ENCODE data around the gene KLHL40.

KLHL40 gene

DNA sequence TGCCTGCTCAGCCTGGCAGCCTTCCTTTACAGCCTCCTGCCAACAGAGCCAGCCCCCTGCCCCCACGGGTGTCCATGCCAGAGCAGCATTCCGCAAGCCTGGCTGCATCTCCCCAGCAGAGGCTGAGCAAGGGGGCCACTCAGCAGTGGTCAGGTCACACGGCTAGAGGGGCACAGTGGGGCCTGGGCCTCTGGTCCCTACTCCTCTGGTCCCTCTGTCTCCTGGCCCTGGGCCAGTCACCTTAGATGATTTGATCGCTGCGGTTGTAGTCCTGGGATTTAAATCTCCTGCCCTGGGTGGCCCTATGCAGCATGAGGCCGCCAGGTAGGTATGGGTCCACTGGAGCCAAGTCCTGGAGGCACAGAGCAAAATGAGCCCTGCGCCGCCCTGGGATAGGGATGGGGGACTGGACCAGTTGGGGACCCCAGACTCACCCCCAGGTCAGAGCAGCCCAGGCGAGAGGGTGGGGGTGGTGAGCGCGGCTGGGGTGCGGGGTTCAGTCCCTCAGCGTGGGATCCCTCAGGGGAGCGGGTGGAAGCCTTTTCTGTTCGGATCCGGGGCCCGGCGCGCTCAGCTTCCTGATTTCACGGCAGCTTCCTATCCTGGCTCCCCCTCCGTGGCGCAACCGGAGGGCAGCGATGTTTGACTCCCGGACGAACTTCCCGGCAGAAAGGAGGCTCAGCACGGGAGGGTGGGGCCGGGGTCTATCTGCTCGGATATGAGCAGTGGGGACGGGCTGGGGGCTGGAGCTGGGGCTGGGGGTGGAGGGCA, 31.6 kb upstream of the KLHL40 start, which contains the start of gene ZBTB47:
Gene ZBTB47 (plus strand): TSS at position 138 of the 771 bp plus-strand sequence. CDS start 4,659 bp downstream, outside the sequence.
- Mint-ChIP-seq H3K36me3 (peaks cover 11% of the 10 kb centered on the region), H3K4me3 (peak within 1 kb of the TSS; percentile 73), H3K4me1 (peaks cover 36% of the 10 kb centered on the region), H3K9me3 (no peaks in the 10 kb centered on the region), H3K27ac (peak within 1 kb of the TSS; percentile 80)
- ATAC-seq (no peak), DNase-seq (ENCODE audit: low spot score in 2 of 2) (peak; percentile 6 to 49)

DNA sequence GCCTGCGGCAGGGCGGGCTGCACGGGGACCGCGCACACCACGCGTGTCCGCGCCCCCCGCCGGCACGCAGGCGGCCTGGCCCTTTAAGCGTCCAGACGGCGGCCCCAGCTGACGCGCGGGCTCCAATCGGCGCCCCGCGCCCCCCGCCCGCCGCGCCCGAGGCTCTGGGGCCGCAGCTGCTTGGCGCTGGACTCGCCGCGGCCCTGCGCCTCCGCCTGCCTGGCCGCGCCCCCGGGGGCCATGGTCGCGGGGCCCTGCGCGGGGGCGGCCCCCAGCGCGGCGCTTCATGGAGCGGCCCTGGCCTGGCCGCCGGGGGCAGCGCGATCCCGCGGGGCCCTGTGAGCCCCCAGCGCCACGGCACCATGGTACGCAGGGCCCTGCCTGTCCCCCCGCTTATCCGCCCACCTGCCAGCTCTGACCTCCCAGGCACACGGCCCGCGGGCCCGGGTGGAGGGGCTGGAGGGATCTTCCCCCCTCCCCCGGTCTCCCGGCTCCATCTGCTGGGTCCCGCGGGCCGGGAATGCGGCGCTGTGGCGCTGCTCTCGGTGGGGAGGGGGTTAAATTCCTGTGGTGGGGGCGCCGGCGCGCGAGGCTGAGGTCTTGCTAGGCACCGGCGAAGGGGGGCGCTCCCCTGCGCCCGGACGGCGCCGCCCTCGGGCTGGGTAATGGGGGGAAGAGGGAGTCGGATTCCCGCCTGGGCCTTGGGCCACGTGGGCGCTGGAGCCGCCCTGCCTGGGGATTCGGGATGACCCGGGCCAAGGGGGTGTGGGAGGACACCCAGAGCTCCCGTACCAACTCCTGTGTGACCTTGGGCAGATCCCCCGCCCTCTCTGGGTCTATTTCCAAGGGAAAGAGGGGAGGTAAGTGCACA, 30.8 kb upstream of the KLHL40 start:
- peaks cover 36% of the 10 kb centered on the region for H3K4me1 Mint-ChIP-seq
- peaks cover 3% of the 10 kb centered on the region for H3K36me3 Mint-ChIP-seq
- no peak overlapping the region for H3K27ac Mint-ChIP-seq
- H3K9me3 Mint-ChIP-seq, result no peaks in the 10 kb centered on the region
- ATAC-seq (peak; percentile 55), DNase-seq (ENCODE audit: low spot score in 2 of 2) (peak in 1 of 2 donors; percentile 49)
- peak overlapping the region; percentile 73 for H3K4me3 Mint-ChIP-seq

DNA sequence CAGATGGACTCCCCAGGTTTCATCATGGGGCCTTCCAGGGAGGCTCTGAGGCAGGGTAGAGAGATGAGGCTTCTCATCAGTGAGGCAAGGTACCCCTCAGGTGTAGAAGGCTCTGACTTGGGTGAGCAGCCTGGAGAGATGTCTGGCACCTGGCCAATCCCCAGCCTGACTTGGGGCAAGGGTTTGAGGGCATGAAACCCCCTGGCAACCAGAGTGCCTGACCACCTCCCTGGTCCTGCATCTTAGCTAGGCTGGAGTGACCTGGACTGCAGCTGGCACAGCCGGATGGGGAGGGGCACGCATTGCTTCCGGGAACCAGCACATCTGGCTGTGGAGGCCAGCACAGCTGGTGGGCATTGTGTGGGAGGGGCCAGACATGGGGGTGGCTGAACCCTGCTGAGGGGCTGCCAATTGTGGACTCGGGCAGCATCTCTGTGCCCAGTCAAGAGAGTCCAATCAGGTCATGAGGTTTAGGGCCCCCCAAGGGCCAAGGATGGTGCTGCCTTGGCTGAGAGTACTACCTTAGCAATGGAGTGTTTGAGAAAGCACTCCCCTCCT, 29.9 kb upstream of the KLHL40 start:
- Mint-ChIP-seq H3K4me1 (peaks cover 41% of the 10 kb centered on the region), H3K4me3 (peak overlapping the region; percentile 40), H3K27ac (no peak overlapping the region), H3K9me3 (no peaks in the 10 kb centered on the region), H3K36me3 (no peaks in the 10 kb centered on the region)
- DNase-seq (ENCODE audit: low spot score in 2 of 2), result peak in 1 of 2 donors; percentile 52
- no peak for ATAC-seq

DNA sequence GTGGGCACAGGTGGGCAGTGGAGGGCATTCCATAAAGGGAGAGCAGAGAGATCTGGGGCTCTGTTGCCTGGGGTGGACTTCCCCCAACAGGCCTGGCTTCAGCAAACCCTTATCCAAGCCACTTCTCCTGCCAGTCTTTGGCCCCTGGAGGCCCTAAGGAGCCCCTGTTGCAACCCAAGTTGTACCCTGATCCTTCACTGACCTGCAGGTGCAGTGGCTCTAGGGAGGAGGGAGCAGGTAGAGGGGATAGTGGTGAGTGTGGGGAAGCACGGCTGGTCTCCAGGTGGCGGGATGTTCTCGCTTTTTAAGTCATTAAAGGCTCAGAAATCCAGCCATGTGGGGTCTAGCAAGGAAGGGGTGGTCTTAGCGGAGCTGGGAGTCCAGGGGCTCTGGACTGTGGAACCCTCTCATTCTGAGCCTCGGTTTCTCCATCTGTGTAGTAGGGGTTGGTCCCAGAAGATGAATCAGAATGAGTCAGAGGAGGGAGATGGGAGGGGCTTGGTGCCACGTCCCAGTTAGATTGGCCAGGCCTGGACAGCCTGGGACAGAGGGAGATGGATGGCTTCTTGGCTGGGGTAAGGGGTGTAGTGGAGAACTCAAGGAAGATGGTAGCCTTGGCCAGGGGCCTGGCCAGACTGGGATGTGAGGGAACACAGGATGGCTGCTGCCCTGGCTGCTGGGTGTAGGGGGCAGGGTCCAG, 29.2 kb upstream of the KLHL40 start:
- H3K27ac Mint-ChIP-seq, result peak overlapping the region; percentile 83
- no peaks in the 10 kb centered on the region for H3K9me3 Mint-ChIP-seq
- no peak for ATAC-seq

DNA sequence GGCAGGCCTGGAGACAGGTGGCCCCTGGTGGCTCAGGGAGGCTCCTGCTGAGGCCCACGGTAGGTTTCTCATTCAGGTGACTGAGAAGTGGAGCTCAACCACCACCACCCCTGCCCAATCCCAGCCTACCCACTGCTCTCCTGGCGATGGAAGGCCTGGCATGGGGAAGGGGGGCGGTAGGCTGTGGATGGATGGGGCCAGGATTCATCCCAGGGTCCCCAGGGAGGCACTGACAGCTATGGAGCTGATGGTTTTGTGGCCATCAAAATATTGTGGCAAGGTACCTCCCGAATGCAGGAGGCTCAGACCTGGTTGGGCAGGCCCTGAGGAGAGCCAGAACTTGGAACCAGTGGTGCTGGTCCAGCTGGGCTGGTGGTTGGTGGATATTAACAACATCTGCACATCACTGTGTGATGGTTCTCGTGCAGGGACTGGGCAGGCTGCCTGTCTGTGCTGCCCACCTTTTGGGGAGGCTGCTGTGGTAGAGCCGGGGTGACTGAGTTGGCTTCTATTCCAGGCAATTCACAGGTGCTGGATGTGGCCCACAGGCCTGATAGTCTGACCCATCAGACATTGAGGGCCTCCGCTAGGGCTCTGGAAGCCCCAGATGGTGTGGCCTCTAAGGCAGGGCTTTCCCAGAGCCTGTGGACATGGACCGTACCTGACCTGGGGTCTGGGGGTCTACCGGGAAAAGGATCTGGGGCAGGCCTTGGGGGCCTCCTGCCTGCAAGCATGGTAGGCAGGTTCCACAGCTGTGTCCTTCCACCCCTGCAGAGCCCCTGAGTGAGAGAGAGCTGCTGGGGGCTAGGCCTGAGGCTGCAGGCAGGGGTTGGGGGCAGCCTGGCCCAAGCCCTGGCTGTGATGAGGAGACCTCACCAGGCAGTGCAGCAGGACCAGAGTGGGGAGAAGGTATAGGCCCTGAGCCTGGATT, 28.4 kb upstream of the KLHL40 start:
- DNase-seq (ENCODE audit: low spot score in 2 of 2), result no peak
- H3K4me1 Mint-ChIP-seq, result peaks cover 39% of the 10 kb centered on the region
- H3K36me3 Mint-ChIP-seq, result no peaks in the 10 kb centered on the region
- H3K9me3 Mint-ChIP-seq, result no peaks in the 10 kb centered on the region
- no peak overlapping the region for H3K4me3 Mint-ChIP-seq
- no peak for ATAC-seq
- H3K27ac Mint-ChIP-seq, result peak overlapping the region; percentile 83

More for the DNA sequence above, 29.2 kb upstream of the KLHL40 start:
- no peak for DNase-seq (ENCODE audit: low spot score in 2 of 2)
- H3K4me1 Mint-ChIP-seq, result peaks cover 45% of the 10 kb centered on the region
- no peak overlapping the region for H3K4me3 Mint-ChIP-seq
- no peaks in the 10 kb centered on the region for H3K36me3 Mint-ChIP-seq

DNA sequence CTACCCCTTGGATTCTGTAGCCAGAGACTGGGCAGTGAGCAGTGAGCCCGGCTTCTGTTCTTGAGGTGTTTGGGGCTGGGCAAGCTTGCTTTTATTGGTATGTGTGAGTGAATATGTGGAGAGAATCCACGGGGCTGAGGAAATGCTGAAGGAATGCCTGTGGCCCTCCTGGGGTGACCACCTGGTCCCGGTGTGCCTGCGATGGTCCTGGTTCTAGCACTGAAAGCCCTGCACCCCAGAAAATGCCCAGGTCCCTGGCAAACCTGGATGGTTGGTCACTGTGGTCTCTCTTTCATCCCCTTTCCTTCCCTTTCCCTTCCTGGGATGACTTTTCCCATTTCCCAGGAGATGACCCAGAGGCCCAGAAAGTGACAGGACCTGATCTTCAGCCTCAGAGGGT, 27.7 kb upstream of the KLHL40 start:
- no peaks in the 10 kb centered on the region for H3K36me3 Mint-ChIP-seq
- H3K9me3 Mint-ChIP-seq, result no peaks in the 10 kb centered on the region
- no peak overlapping the region for H3K4me3 Mint-ChIP-seq
- DNase-seq (ENCODE audit: low spot score in 2 of 2) (no peak), ATAC-seq (no peak)
- peaks cover 32% of the 10 kb centered on the region for H3K4me1 Mint-ChIP-seq
- H3K27ac Mint-ChIP-seq, result peak overlapping the region; percentile 83

DNA sequence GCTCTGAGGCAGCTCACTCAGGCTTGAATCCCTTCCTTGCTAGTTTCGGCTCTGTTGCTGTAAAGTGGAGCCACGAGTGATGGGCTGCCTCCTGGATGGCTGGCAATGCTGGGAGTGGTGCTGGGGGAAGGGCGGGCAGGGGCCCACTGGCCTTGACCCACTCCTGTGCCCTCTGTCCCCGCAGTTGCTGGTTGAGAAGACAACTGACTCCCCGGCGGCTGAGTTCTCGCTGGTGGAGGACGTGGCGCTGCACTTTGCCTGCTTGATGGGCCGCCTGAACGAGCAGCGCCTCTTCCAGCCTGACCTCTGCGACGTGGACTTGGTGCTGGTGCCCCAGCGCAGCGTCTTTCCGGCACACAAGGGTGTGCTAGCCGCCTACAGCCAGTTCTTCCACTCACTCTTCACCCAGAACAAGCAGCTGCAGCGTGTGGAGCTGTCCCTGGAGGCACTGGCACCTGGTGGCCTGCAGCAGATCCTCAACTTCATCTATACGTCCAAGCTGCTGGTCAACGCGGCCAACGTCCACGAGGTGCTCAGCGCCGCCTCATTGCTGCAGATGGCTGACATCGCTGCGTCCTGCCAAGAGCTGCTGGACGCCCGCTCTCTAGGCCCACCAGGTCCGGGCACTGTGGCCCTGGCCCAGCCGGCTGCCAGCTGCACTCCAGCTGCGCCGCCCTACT, 27.1 kb upstream of the KLHL40 start:
- Mint-ChIP-seq H3K9me3 (no peaks in the 10 kb centered on the region), H3K4me3 (no peak overlapping the region), H3K4me1 (peaks cover 26% of the 10 kb centered on the region), H3K36me3 (no peaks in the 10 kb centered on the region), H3K27ac (peak overlapping the region; percentile 83)
- DNase-seq (ENCODE audit: low spot score in 2 of 2) (no peak), ATAC-seq (no peak)

DNA sequence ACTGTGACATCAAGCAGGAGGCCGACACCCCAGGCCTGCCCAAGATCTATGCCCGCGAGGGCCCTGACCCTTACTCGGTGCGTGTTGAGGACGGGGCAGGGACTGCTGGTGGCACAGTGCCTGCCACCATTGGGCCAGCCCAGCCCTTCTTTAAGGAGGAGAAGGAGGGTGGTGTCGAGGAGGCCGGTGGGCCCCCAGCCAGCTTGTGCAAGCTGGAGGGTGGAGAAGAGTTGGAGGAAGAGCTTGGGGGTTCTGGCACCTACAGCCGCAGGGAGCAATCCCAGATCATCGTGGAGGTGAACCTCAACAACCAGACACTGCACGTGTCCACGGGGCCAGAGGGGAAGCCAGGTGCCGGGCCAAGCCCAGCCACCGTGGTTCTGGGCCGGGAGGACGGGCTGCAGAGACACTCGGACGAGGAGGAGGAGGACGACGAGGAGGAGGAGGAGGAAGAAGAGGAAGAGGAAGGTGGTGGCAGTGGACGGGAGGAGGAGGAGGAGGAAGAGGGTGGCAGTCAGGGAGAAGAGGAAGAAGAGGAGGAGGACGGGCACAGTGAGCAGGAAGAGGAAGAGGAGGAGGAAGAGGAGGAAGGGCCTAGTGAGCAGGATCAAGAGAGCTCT, 26.5 kb upstream of the KLHL40 start:
- Mint-ChIP-seq H3K4me3 (no peak overlapping the region), H3K9me3 (no peaks in the 10 kb centered on the region)
- no peak for ATAC-seq

DNA sequence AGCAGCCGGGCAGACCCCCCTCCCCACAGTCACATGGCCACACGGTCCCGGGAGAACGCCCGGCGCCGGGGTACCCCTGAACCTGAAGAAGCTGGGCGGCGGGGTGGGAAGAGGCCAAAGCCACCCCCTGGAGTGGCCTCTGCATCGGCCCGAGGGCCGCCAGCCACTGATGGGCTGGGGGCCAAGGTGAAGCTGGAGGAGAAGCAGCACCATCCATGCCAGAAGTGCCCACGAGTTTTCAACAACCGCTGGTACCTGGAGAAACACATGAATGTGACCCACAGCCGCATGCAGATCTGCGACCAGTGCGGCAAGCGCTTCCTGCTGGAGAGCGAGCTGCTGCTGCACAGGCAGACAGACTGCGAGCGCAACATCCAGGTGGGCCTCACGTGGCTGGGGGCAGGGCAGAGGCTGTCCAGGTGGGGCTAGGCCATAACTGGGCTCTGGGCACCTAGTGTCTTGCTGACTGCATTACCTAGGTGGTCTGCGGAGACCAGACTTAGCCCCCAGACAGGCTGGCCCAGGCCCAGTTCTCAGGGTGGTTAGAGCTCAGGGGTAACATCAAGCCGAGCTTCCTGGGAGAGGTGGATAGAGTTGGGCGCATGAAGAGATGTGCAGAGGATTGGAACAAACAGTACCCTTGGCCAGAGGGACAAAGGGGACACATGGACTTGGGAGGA, 25.7 kb upstream of the KLHL40 start:
- no peaks in the 10 kb centered on the region for H3K36me3 Mint-ChIP-seq
- H3K4me3 Mint-ChIP-seq, result no peak overlapping the region
- no peak for ATAC-seq
- H3K9me3 Mint-ChIP-seq, result no peaks in the 10 kb centered on the region
- peaks cover 18% of the 10 kb centered on the region for H3K4me1 Mint-ChIP-seq
- DNase-seq (ENCODE audit: low spot score in 2 of 2), result no peak
- peak overlapping the region; percentile 79 for H3K27ac Mint-ChIP-seq

More for the DNA sequence above, 26.5 kb upstream of the KLHL40 start:
- no peak for DNase-seq (ENCODE audit: low spot score in 2 of 2)
- no peaks in the 10 kb centered on the region for H3K36me3 Mint-ChIP-seq
- H3K4me1 Mint-ChIP-seq, result peaks cover 20% of the 10 kb centered on the region
- no peak overlapping the region for H3K27ac Mint-ChIP-seq

DNA sequence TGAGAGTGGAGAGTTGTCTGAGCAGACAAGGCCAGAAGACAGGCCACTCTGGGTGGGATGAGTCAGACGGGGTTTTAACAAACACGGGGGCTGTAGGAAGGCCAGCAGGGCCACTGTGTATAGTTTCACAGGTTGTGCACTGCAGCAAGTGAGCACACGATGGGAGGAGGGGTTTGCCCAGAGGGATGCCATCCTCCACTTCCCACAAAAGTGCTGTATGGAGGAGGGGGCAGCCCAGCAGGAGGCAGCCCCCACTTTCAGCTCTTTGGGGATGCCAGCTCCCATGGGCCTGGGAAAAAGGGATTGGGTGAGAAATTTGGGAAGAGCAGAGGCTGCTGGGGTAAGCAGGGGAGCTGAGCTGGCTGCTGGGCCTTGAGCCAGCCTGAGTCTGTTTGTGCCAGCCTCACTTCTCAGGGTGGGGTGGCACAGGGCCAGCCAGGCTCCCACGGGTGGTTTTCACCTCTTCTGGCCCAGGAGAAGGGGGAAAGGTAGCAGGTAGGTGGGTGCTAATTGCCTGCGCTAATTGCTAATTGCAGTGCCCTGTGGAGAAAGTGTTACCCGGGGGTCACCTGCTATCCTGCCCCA, 25.1 kb upstream of the KLHL40 start:
- Mint-ChIP-seq H3K27ac (peak overlapping the region; percentile 79), H3K4me1 (peaks cover 18% of the 10 kb centered on the region), H3K36me3 (no peaks in the 10 kb centered on the region), H3K4me3 (no peak overlapping the region), H3K9me3 (no peaks in the 10 kb centered on the region)
- DNase-seq (ENCODE audit: low spot score in 2 of 2) (no peak), ATAC-seq (no peak)

DNA sequence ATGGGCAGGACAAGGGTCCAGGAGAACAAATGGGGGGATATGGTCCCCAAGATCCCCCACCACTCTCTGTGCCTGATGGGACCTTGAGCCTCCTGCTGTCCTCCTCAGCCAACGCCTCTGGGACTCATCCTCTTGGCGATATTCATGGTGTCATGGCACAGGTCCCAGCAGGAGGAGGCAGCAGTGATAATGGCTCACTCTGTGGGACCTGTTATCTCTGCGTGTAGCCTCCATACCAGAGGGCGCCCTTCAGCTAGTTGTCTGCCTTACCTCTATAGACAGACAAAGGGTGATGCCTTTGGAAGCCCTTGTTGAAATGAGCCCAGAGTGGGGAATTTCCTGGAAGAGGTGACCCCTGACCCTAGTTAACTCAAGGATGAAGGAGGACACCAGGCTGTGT, 24.4 kb upstream of the KLHL40 start:
- Mint-ChIP-seq H3K4me3 (no peak overlapping the region), H3K4me1 (peaks cover 17% of the 10 kb centered on the region), H3K36me3 (no peaks in the 10 kb centered on the region), H3K27ac (peak overlapping the region; percentile 11), H3K9me3 (no peaks in the 10 kb centered on the region)
- peak; percentile 27 for ATAC-seq
- DNase-seq (ENCODE audit: low spot score in 2 of 2), result no peak

DNA sequence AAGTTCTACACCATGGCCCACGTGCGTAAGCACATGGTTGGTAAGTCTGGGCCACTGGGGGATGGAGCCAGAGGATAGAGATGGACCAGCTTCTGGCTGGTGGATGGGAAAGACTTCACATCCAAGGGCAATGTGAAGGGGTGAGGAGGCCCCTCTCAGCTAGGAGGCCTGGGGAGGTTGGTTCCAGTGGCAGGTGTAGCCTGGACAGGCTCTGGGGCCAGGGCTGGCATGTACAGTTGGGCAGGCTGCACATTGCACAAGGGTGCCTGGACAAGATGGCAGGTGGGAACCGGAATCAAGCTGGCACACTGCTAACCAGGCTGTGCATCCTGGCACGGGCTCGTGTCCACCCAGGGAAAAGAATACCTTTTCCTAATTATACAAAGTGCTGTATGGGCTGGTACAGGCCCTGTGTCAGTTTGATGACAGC, 23.7 kb upstream of the KLHL40 start:
- Mint-ChIP-seq H3K36me3 (no peaks in the 10 kb centered on the region), H3K4me3 (no peak overlapping the region), H3K9me3 (no peaks in the 10 kb centered on the region), H3K4me1 (peaks cover 10% of the 10 kb centered on the region), H3K27ac (peak overlapping the region; percentile 11)
- peak in 1 of 2 donors; percentile 45 for DNase-seq (ENCODE audit: low spot score in 2 of 2)
- ATAC-seq, result no peak
